Measurements from ENCODE around the gene PIGL.
"Not testable (repeated sequence)": the region's sequence is repeated elsewhere in the genome, so short reads cannot be mapped to it uniquely, and the experiment has no call there.

PIGL gene

GRCh38 chr17:16277163-16277562, 60.2 kb downstream of the PIGL start:
- DNase-seq: no peak

- peak; percentile 71 for DNase-seq
These were observed 64.3 kb downstream of the PIGL start for GRCh38 chr17:16281351-16281750.

- DNase-seq: peak; percentile 87
These were observed 65.5 kb downstream of the PIGL start for GRCh38 chr17:16282522-16282921.

GRCh38 chr17:16283705-16284104, 66.7 kb downstream of the PIGL start:
- DNase-seq: peak; percentile 43

- no peak for DNase-seq
These were observed 68.6 kb downstream of the PIGL start for GRCh38 chr17:16285646-16286008.

- DNase-seq: peak; percentile 97
These were observed 69.3 kb downstream of the PIGL start for GRCh38 chr17:16286009-16286946.

GRCh38 chr17:16286947-16287562, 70.0 kb downstream of the PIGL start:
- DNase-seq: peak; percentile 28

- DNase-seq: peak; percentile 86
These were observed 70.6 kb downstream of the PIGL start for GRCh38 chr17:16287563-16288027.

- DNase-seq: no peak
These were observed 72.0 kb downstream of the PIGL start for GRCh38 chr17:16288860-16289571.

- DNase-seq: no peak
These were observed 76.9 kb downstream of the PIGL start for GRCh38 chr17:16293931-16294330.

- DNase-seq: no peak
These were observed 77.5 kb downstream of the PIGL start for GRCh38 chr17:16294560-16294959.

GRCh38 chr17:16296072-16296471, 79.1 kb downstream of the PIGL start:
- DNase-seq: not testable (repeated sequence)

- no peak for DNase-seq
These were observed 80.5 kb downstream of the PIGL start for GRCh38 chr17:16297367-16298139.

- DNase-seq: no peak
These were observed 81.2 kb downstream of the PIGL start for GRCh38 chr17:16298140-16298662.

GRCh38 chr17:16300554-16300953, 83.5 kb downstream of the PIGL start:
- no peak for DNase-seq

- no peak for DNase-seq
These were observed 85.2 kb downstream of the PIGL start for GRCh38 chr17:16301963-16302855.

GRCh38 chr17:16302856-16303255, 85.8 kb downstream of the PIGL start:
- no peak for DNase-seq

- DNase-seq: peak; percentile 45
These were observed 87.8 kb downstream of the PIGL start for GRCh38 chr17:16304830-16305229.

GRCh38 chr17:16306211-16306610, 89.2 kb downstream of the PIGL start:
- no peak for DNase-seq

- DNase-seq: not testable (repeated sequence)
These were observed 95.1 kb downstream of the PIGL start for GRCh38 chr17:16312061-16312460.
